ENCODE data around the gene NTN1. TPM values are rescaled to one million over a fixed set of nuclear protein-coding genes. Genes with fewer than 3 reads are reported as not detected.

Gene NTN1
- total RNA-seq, 1 experiment from 2014 or later = 17.7 TPM

GRCh38 chr17:9167379-9167778 is 146.1 kb downstream of the NTN1 start:
- intact Hi-C loops (cut with micrococcal nuclease; ENCODE audit: unreplicated experiment) = no loop called here
- H3K9me2 ChIP-seq (ENCODE audit: insufficient read depth) = no peaks in the 10 kb centered on the region
- no peak for DNase-seq
- no peak overlapping the region for H3K4me3 ChIP-seq
- H3F3A ChIP-seq (ENCODE audit: insufficient read depth, low read depth) = no peaks in the 10 kb centered on the region
- H3K4me2 ChIP-seq = no peak overlapping the region
- H3K9me3 ChIP-seq (ENCODE audit: insufficient read depth, low read depth) = no peaks in the 10 kb centered on the region
- no peak overlapping the region for H2AFZ ChIP-seq
- ChIA-PET CTCF (no interaction called here), POLR2A (ENCODE audit: unreplicated experiment) (no interaction called here)
- H3K27ac ChIP-seq = no peak overlapping the region
- H3K4me1 ChIP-seq (replicated peaks; ENCODE audit: insufficient read depth) = no peaks in the 10 kb centered on the region
- H3K27me3 ChIP-seq (ENCODE audit: insufficient read depth, low read depth) = no peaks in the 10 kb centered on the region
- no peaks in the 10 kb centered on the region for H3K36me3 ChIP-seq (ENCODE audit: low read depth)
- H4K20me1 ChIP-seq (ENCODE audit: insufficient read depth) = no peaks in the 10 kb centered on the region
- TF ChIP-seq CTCF (conservative IDR thresholded peaks at IDR 0.05) = no peak
- BruUV-seq (replicated peaks) = no TSS peak
- no peaks in the 10 kb centered on the region for H3K79me2 ChIP-seq (ENCODE audit: low read depth)

- Histone ChIP-seq H3K4me1 (replicated peaks; ENCODE audit: insufficient read depth) (no peaks in the 10 kb centered on the region), H3K4me2 (no peak overlapping the region), H3K9me3 (ENCODE audit: insufficient read depth, low read depth) (no peaks in the 10 kb centered on the region), H4K20me1 (ENCODE audit: insufficient read depth) (no peaks in the 10 kb centered on the region), H3F3A (ENCODE audit: insufficient read depth, low read depth) (no peaks in the 10 kb centered on the region), H3K9me2 (ENCODE audit: insufficient read depth) (no peaks in the 10 kb centered on the region), H3K36me3 (ENCODE audit: low read depth) (no peaks in the 10 kb centered on the region), H2AFZ (no peak overlapping the region), H3K79me2 (ENCODE audit: low read depth) (no peaks in the 10 kb centered on the region), H3K4me3 (no peak overlapping the region), H3K27me3 (ENCODE audit: insufficient read depth, low read depth) (no peaks in the 10 kb centered on the region), H3K27ac (no peak overlapping the region)
- intact Hi-C loops (cut with micrococcal nuclease; ENCODE audit: unreplicated experiment) = no loop called here
- TF ChIP-seq CTCF (conservative IDR thresholded peaks at IDR 0.05) (no peak), EZH2 (IDR thresholded peaks at IDR 0.05; ENCODE audit: low read depth) (no peak)
- BruUV-seq (replicated peaks) = no TSS peak
- ChIA-PET POLR2A (ENCODE audit: unreplicated experiment) (no interaction called here), CTCF (no interaction called here)
- peak; percentile 13 to 52 for DNase-seq
Measured at GRCh38 chr17:9169116-9169515, 147.8 kb downstream of the NTN1 start.

GRCh38 chr17:9170336-9170735 is 149.0 kb downstream of the NTN1 start:
- no peak for TF ChIP-seq CTCF (conservative IDR thresholded peaks at IDR 0.05)
- no peak for TF ChIP-seq EZH2 (IDR thresholded peaks at IDR 0.05; ENCODE audit: low read depth)
- H4K20me1 ChIP-seq (ENCODE audit: insufficient read depth) = no peaks in the 10 kb centered on the region
- intact Hi-C loops (cut with micrococcal nuclease; ENCODE audit: unreplicated experiment) = no loop called here
- no peak overlapping the region for H3K4me3 ChIP-seq
- H3K79me2 ChIP-seq (ENCODE audit: low read depth) = no peaks in the 10 kb centered on the region
- no TSS peak for BruUV-seq (replicated peaks)
- H3F3A ChIP-seq (ENCODE audit: insufficient read depth, low read depth) = no peaks in the 10 kb centered on the region
- no peak overlapping the region for H3K4me2 ChIP-seq
- H3K27me3 ChIP-seq (ENCODE audit: insufficient read depth, low read depth) = no peaks in the 10 kb centered on the region
- H3K36me3 ChIP-seq (ENCODE audit: low read depth) = no peaks in the 10 kb centered on the region
- no peak overlapping the region for H3K27ac ChIP-seq
- no peaks in the 10 kb centered on the region for H3K9me2 ChIP-seq (ENCODE audit: insufficient read depth)
- H3K4me1 ChIP-seq (replicated peaks; ENCODE audit: insufficient read depth) = no peaks in the 10 kb centered on the region
- CTCF ChIA-PET = no interaction called here
- H2AFZ ChIP-seq = no peak overlapping the region
- no peak for DNase-seq
- POLR2A ChIA-PET (ENCODE audit: unreplicated experiment) = no interaction called here
- no peaks in the 10 kb centered on the region for H3K9me3 ChIP-seq (ENCODE audit: insufficient read depth, low read depth)

Measured in PC-9 (cell line).